Hepatocyte (in vitro differentiated cells): ENCODE data around the gene HAUS7. TPM values are rescaled to one million over a fixed set of nuclear protein-coding genes. Genes with fewer than 3 reads are reported as not detected.
A peak's percentile ranks its signal among the peaks of the same experiment; 100 is the strongest.

ENCODE experiments used
- DNase-seq: peaks from one replicate; pipeline ENCODE4 v3.0.0-alpha.2; 2016; ENCODE audit warnings: low spot score
- H2AFZ ChIP-seq: fragments of 200-600 bp; sonication (generic); 2 replicates; pipeline ENCODE4 v1.6.0; 2016; ENCODE audit warnings: antibody characterized with exemption, mild to moderate bottlenecking
- H3K27ac ChIP-seq: fragments of 200-600 bp; sonication (generic); 2 replicates; pipeline ENCODE4 v1.5.1; 2016; ENCODE audit warnings: mild to moderate bottlenecking
- H3K27me3 ChIP-seq: fragments of 200-600 bp; sonication (generic); 2 replicates; pipeline ENCODE4 v1.6.1; 2016
- H3K36me3 ChIP-seq: fragments of 200-600 bp; sonication (generic); replicated peaks from 2 replicates; pipeline ENCODE4 v1.5.1; 2016; ENCODE audit warnings: low read depth; ENCODE audit not compliant: insufficient read depth
- H3K4me1 ChIP-seq: fragments of 200-600 bp; sonication (generic); 2 replicates; pipeline ENCODE4 v1.5.1; 2016; ENCODE audit warnings: mild to moderate bottlenecking, moderate library complexity; ENCODE audit not compliant: insufficient read depth
- H3K4me2 ChIP-seq: fragments of 200-600 bp; sonication (generic); 2 replicates; pipeline ENCODE4 v1.6.0; 2016
- H3K4me3 ChIP-seq: fragments of 200-600 bp; sonication (generic); 2 replicates; pipeline ENCODE4 v1.5.1; 2016; ENCODE audit warnings: mild to moderate bottlenecking
- H3K79me2 ChIP-seq: fragments of 200-600 bp; sonication (generic); 2 replicates; pipeline ENCODE4 v1.6.0; 2017; ENCODE audit warnings: mild to moderate bottlenecking
- H3K9me2 ChIP-seq: fragments of 200-600 bp; sonication (generic); replicated peaks from 2 replicates; pipeline ENCODE4 v1.6.0; 2017; ENCODE audit warnings: mild to moderate bottlenecking; ENCODE audit not compliant: insufficient read depth
- H3K9me3 ChIP-seq: fragments of 200-600 bp; sonication (generic); 2 replicates; pipeline ENCODE4 v1.5.1; 2016; ENCODE audit warnings: low read depth, mild to moderate bottlenecking
- H4K20me1 ChIP-seq: fragments of 200-600 bp; sonication (generic); 2 replicates; pipeline ENCODE4 v1.6.0; 2016; ENCODE audit warnings: mild to moderate bottlenecking; ENCODE audit not compliant: insufficient read depth, poor library complexity, severe bottlenecking
- EZH2 ChIP-seq: fragments of 200-600 bp; sonication (generic); IDR thresholded peaks from 2 replicates; pipeline ENCODE4 v1.6.1; 2016; ENCODE audit warnings: antibody characterized with exemption, mild to moderate bottlenecking, borderline replicate concordance
- EZH2phosphoT487 ChIP-seq: fragments of 200-600 bp; sonication (generic); IDR thresholded peaks from one replicate; pipeline ENCODE4 v1.6.1; 2018; ENCODE audit warnings: antibody characterized with exemption, mild to moderate bottlenecking, low read depth, moderate library complexity; ENCODE audit not compliant: unreplicated experiment, severe bottlenecking
- WGBS: methylation state at CpG from one replicate; pipeline ENCODE4 v1.1.6; 2016; ENCODE audit warnings: low lambda C conversion rate; ENCODE audit errors: missing lambda C conversion rate; 5-methylcytosine and 5-hydroxymethylcytosine counted together
- polyA plus RNA-seq: library from polyadenylated mRNA; unstranded; fragments of >200 nt; fragmentation: Nextera tagmentation; extraction: Ambion mirVana; gene quantifications from 2 replicates; pipeline ENCODE4 v1.2.1, GENCODE V29; 2016
- total RNA-seq: library from RNA; depleted of rRNA; stranded (reverse); fragments of >200 nt; gene quantifications from 2 replicates; pipeline ENCODE4 v1.2.3, GENCODE V29; 2014
- TF ChIP-seq, protein P1 (sequence below): fragments of 200-600 bp; sonication (generic); IDR thresholded peaks from 2 replicates; pipeline ENCODE4 v1.5.1; 2016; ENCODE audit warnings: antibody characterized with exemption, mild to moderate bottlenecking; ENCODE audit not compliant: poor library complexity

HAUS7 gene
- total and polyA plus RNA-seq, 2 experiments from 2014 or later, result 17.5 to 23.1 TPM

DNA sequence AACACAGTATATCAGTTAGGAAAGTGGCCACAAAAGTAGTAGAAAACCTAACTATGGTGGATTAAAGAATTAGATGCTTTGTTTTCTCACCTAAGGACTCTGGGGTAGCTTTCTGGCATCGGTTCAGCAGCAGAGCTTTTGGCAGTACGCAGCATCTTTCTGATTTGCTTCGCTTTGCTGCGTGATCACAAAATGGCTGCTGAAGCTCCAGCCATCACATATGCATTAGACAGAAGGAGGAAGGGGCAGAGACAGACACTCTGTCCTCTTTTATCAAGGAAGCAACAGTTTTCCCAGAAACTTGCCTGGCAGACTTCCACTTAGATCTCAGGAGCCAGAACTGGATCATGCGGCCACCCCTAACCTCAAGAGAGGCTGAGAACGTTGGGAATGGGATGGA is 39.6 kb downstream of the HAUS7 start:
- TF ChIP-seq, protein P1, sequence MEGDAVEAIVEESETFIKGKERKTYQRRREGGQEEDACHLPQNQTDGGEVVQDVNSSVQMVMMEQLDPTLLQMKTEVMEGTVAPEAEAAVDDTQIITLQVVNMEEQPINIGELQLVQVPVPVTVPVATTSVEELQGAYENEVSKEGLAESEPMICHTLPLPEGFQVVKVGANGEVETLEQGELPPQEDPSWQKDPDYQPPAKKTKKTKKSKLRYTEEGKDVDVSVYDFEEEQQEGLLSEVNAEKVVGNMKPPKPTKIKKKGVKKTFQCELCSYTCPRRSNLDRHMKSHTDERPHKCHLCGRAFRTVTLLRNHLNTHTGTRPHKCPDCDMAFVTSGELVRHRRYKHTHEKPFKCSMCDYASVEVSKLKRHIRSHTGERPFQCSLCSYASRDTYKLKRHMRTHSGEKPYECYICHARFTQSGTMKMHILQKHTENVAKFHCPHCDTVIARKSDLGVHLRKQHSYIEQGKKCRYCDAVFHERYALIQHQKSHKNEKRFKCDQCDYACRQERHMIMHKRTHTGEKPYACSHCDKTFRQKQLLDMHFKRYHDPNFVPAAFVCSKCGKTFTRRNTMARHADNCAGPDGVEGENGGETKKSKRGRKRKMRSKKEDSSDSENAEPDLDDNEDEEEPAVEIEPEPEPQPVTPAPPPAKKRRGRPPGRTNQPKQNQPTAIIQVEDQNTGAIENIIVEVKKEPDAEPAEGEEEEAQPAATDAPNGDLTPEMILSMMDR, result no peak
- TF ChIP-seq EZH2, result no peak
- no peak for TF ChIP-seq EZH2phosphoT487
- Histone ChIP-seq H3K9me3 (no peaks in the 10 kb centered on the region), H3K4me3 (no peak overlapping the region), H4K20me1 (no peaks in the 10 kb centered on the region), H3K36me3 (no peaks in the 10 kb centered on the region), H3K27ac (no peak overlapping the region), H3K27me3 (no peaks in the 10 kb centered on the region), H3K4me2 (no peak overlapping the region), H2AFZ (no peak overlapping the region), H3K79me2 (no peaks in the 10 kb centered on the region), H3K9me2 (no peaks in the 10 kb centered on the region), H3K4me1 (no peaks in the 10 kb centered on the region)
- DNase-seq, result no peak
- WGBS, result 81% methylated on average over 6 of the region's 6 CpGs

DNA sequence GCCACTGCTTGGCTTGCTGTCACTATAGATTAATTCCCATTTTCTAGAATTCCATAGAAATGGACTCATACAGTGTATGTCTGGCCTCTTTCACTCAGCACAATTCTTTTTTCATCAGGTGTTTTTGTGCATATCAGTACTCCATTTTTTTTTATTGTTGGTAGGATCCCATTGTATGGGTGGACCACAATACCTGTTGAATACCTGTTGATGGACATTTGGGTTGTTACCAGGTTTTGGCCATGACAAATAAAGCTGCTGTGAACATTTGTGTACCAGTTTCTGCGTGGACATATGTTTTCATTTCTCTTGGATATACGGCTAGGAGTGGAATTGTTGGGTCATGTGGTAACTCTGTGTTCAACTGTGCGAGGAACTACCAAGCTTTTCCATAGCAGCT is 44.2 kb downstream of the HAUS7 start:
- H3K4me1 ChIP-seq, result no peaks in the 10 kb centered on the region
- DNase-seq, result no peak
- H3K36me3 ChIP-seq, result no peaks in the 10 kb centered on the region
- H3K9me2 ChIP-seq, result no peaks in the 10 kb centered on the region
- H2AFZ ChIP-seq, result no peak overlapping the region
- 80% methylated on average over 3 of the region's 3 CpGs for WGBS
- H3K79me2 ChIP-seq, result no peaks in the 10 kb centered on the region
- TF ChIP-seq, protein P1, result no peak
- TF ChIP-seq EZH2phosphoT487 (no peak), EZH2 (no peak)
- no peaks in the 10 kb centered on the region for H3K9me3 ChIP-seq
- no peaks in the 10 kb centered on the region for H4K20me1 ChIP-seq
- no peak overlapping the region for H3K4me3 ChIP-seq
- H3K4me2 ChIP-seq, result no peak overlapping the region
- H3K27me3 ChIP-seq, result no peaks in the 10 kb centered on the region
- H3K27ac ChIP-seq, result no peak overlapping the region

DNA sequence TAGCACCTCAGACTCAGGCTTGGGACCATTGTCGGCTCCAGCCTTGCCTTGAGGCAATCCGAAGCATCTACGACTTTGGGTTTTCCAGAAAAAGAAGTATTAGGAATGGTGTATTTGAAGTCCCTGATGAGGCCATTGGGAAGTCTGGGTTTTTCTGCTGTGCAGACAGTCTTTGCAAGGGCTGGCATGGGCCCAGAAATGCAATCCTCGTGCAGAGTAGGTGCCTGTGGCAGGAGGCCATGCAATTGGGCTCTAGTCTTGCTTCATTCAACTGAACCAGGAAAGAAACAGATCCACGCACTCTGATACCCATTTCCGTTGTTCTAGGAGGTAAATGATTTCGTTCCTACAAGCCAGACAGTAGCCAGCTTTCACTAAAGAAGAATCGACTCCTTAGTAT is 46.7 kb downstream of the HAUS7 start:
- DNase-seq, result peak; percentile 35
- no peaks in the 10 kb centered on the region for H3K9me2 ChIP-seq
- H3K9me3 ChIP-seq, result no peaks in the 10 kb centered on the region
- no peaks in the 10 kb centered on the region for H4K20me1 ChIP-seq
- H3K4me2 ChIP-seq, result no peak overlapping the region
- H3K4me3 ChIP-seq, result no peak overlapping the region
- WGBS, result 77% methylated on average over 8 of the region's 8 CpGs
- no peaks in the 10 kb centered on the region for H3K79me2 ChIP-seq
- TF ChIP-seq EZH2phosphoT487 (no peak), EZH2 (no peak)
- TF ChIP-seq, protein P1, result no peak
- H3K4me1 ChIP-seq, result no peaks in the 10 kb centered on the region
- H3K27me3 ChIP-seq, result no peaks in the 10 kb centered on the region
- H3K36me3 ChIP-seq, result no peaks in the 10 kb centered on the region
- no peak overlapping the region for H2AFZ ChIP-seq
- H3K27ac ChIP-seq, result no peak overlapping the region

DNA sequence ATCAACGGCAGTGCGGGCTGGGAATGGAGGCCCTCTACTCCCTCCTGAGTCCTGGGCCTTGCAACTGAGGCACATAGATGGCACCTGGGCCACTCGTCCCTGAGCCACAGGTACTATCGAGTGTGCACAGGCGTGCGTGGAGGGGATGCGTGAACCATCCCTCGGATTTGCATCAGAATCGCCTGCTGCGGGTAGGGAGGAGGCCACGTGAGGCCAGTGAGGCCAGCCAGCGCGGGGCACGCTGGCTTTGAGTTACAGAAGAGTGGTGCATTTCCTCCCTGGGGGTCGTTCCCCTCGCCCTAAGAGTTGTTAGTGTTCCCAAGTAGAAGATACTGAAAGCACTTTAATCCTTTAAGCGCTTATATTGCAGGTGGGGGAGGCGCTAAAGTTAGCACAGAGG is 48.5 kb downstream of the HAUS7 start:
- TF ChIP-seq, protein P1, result no peak
- TF ChIP-seq EZH2 (no peak), EZH2phosphoT487 (no peak)
- Histone ChIP-seq H3K27me3 (no peaks in the 10 kb centered on the region), H3K79me2 (no peaks in the 10 kb centered on the region), H3K9me3 (no peaks in the 10 kb centered on the region), H2AFZ (no peak overlapping the region), H3K36me3 (no peaks in the 10 kb centered on the region), H4K20me1 (no peaks in the 10 kb centered on the region), H3K9me2 (no peaks in the 10 kb centered on the region), H3K4me2 (no peak overlapping the region), H3K27ac (no peak overlapping the region), H3K4me1 (no peaks in the 10 kb centered on the region), H3K4me3 (no peak overlapping the region)
- no peak for DNase-seq
- WGBS, result 86% methylated on average over 18 of the region's 18 CpGs
